ENCODE data around the gene MBD2. TPM values are rescaled to one million over a fixed set of nuclear protein-coding genes. Genes with fewer than 3 reads are reported as not detected.
A peak's percentile ranks its signal among the peaks of the same experiment; 100 is the strongest.
"Not testable (repeated sequence)": the region's sequence is repeated elsewhere in the genome, so short reads cannot be mapped to it uniquely, and the experiment has no call there.

MBD2 gene, protein sequence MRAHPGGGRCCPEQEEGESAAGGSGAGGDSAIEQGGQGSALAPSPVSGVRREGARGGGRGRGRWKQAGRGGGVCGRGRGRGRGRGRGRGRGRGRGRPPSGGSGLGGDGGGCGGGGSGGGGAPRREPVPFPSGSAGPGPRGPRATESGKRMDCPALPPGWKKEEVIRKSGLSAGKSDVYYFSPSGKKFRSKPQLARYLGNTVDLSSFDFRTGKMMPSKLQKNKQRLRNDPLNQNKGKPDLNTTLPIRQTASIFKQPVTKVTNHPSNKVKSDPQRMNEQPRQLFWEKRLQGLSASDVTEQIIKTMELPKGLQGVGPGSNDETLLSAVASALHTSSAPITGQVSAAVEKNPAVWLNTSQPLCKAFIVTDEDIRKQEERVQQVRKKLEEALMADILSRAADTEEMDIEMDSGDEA
- total RNA-seq (10 to 100 TPM; 48.8 to 68.2 (median 60.7) TPM), polyA plus RNA-seq (27.3 TPM)
- long read RNA-seq, donor 1, full-length matches to known transcripts, result 142 of 157 reads
- long read RNA-seq, donor 1, partial matches to known transcripts, result 0 of 157 reads
- long read RNA-seq, donor 1, other reads (novel, unspliced or antisense), result 15 of 157 reads
- long read RNA-seq, donor 2, full-length matches to known transcripts, result 58 of 64 reads
- long read RNA-seq, donor 2, partial matches to known transcripts, result 0 of 64 reads
- long read RNA-seq, donor 2, other reads (novel, unspliced or antisense), result 6 of 64 reads
- long read RNA-seq, donor 3, full-length matches to known transcripts, result 2 of 3 reads
- long read RNA-seq, donor 3, partial matches to known transcripts, result 0 of 3 reads
- long read RNA-seq, donor 3, other reads (novel, unspliced or antisense), result 1 of 3 reads
- long read RNA-seq, donor 4, full-length matches to known transcripts, result 71 of 77 reads
- long read RNA-seq, donor 4, partial matches to known transcripts, result 0 of 77 reads
- long read RNA-seq, donor 4, other reads (novel, unspliced or antisense), result 6 of 77 reads

- Histone ChIP-seq H3K9me3 (ENCODE audit: control insufficient read depth, low read length) (no peaks in the 10 kb centered on the region), H3K27me3 (ENCODE audit: control insufficient read depth, insufficient read depth) (no peaks in the 10 kb centered on the region), H3K4me3 (ENCODE audit: low read length) (peak within 1 kb of the TSS; percentile 97), H3K27ac (ENCODE audit: low read length) (peak within 1 kb of the TSS; percentile 76), H3K4me1 (ENCODE audit: control insufficient read depth, insufficient read depth, low read length) (no peaks in the 10 kb centered on the region)
- intact Hi-C loops (cut with DNase I), result loop anchor here in 3 of 4 donors (5.0 kb wide), 2 partner anchors 43 to 48 kb away; partner anchors contain the start of gene POLI (in 2 of the 3)
- peak; percentile 100 for ATAC-seq
- DNase-seq, result peak; percentile 97 to 99 (median 98)
- WGBS, result under 1% methylated on average over 66 of the region's 66 CpGs
Measured at GRCh38 chr18:54224379-54225014, at the start of gene MBD2. MBD2 (minus strand) TSS chr18:54224669; CDS start chr18:54224559, 110 bp downstream.

- Histone ChIP-seq H3K27me3 (ENCODE audit: control insufficient read depth, insufficient read depth) (no peaks in the 10 kb centered on the region), H3K4me3 (ENCODE audit: low read length) (peak overlapping the region; percentile 69), H3K9me3 (ENCODE audit: control insufficient read depth, low read length) (no peaks in the 10 kb centered on the region), H3K4me1 (ENCODE audit: control insufficient read depth, insufficient read depth, low read length) (peaks cover 1% of the 10 kb centered on the region), H3K27ac (ENCODE audit: low read length) (peak overlapping the region; percentile 88)
- intact Hi-C loops (cut with DNase I), result loop anchor here in 3 of 4 donors (5.0 to 10.0 kb wide), 3 partner anchors 43 to 105 kb away; partner anchors contain the start of gene MBD2 (in 2 of the 3)
- DNase-seq (peak in 2 of 3 donors; percentile 65 to 80), ATAC-seq (peak; percentile 60 to 74)
- WGBS, result 10% methylated on average over 27 of the region's 27 CpGs
Measured at GRCh38 chr18:54269893-54270844, 45.7 kb upstream of the MBD2 start.

- DNase-seq (no peak), ATAC-seq (no peak)
- H3K4me3 ChIP-seq (ENCODE audit: low read length), result peak overlapping the region; percentile 69
- no peaks in the 10 kb centered on the region for H3K9me3 ChIP-seq (ENCODE audit: control insufficient read depth, low read length)
- intact Hi-C loops (cut with DNase I), result loop anchor here in 2 of 4 donors (5.0 kb wide), 2 partner anchors 41 to 46 kb away; partner anchors contain the start of gene MBD2 (in 1 of the 2)
- no peaks in the 10 kb centered on the region for H3K27me3 ChIP-seq (ENCODE audit: control insufficient read depth, insufficient read depth)
- no peaks in the 10 kb centered on the region for H3K4me1 ChIP-seq (ENCODE audit: control insufficient read depth, insufficient read depth, low read length)
- WGBS, result 55% methylated on average over 6 of the region's 6 CpGs
- peak overlapping the region; percentile 88 for H3K27ac ChIP-seq (ENCODE audit: low read length)
Measured at GRCh38 chr18:54268751-54269150, 44.3 kb upstream of the MBD2 start.

DNA sequence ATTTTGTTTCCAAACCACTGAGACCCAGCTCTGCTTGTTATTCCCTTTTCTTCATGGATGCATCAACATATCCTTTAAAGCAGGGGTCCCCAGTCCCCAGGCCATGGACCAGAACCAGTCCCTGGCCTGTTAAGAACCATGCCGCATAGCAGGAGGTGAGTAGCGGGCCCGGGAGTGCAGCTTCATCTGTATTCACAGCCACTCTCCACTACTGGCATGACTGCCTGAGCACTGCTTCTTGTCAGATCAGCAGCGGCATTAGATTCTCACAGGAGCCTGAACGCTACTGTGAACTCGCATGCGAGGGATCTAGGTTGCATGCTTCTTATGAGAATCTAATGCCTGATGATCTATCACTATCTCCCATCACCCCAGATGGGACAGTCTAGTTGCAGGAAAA is 43.2 kb upstream of the MBD2 start:
- intact Hi-C loops (cut with DNase I), result loop anchor here in 2 of 4 donors (5.0 kb wide), 2 partner anchors 40 to 45 kb away; partner anchors contain the start of gene MBD2 (in 1 of the 2)
- 85% methylated on average over 7 of the region's 7 CpGs for WGBS
- H3K9me3 ChIP-seq (ENCODE audit: control insufficient read depth, low read length), result no peaks in the 10 kb centered on the region
- ATAC-seq, result no peak
- H3K27me3 ChIP-seq (ENCODE audit: control insufficient read depth, insufficient read depth), result no peaks in the 10 kb centered on the region
- H3K27ac ChIP-seq (ENCODE audit: low read length), result no peak overlapping the region
- no peaks in the 10 kb centered on the region for H3K4me1 ChIP-seq (ENCODE audit: control insufficient read depth, insufficient read depth, low read length)
- DNase-seq, result no peak
- no peak overlapping the region for H3K4me3 ChIP-seq (ENCODE audit: low read length)

GRCh38 chr18:54263904-54264336 is 39.5 kb upstream of the MBD2 start:
- Histone ChIP-seq H3K27ac (ENCODE audit: low read length) (no peak overlapping the region), H3K4me3 (ENCODE audit: low read length) (no peak overlapping the region), H3K27me3 (ENCODE audit: control insufficient read depth, insufficient read depth) (no peaks in the 10 kb centered on the region), H3K4me1 (ENCODE audit: control insufficient read depth, insufficient read depth, low read length) (no peaks in the 10 kb centered on the region), H3K9me3 (ENCODE audit: control insufficient read depth, low read length) (no peaks in the 10 kb centered on the region)
- intact Hi-C loops (cut with DNase I), result no loop called here
- DNase-seq (no peak), ATAC-seq (no peak)
- WGBS, result 87% methylated on average over 1 of the region's 1 CpG

DNA sequence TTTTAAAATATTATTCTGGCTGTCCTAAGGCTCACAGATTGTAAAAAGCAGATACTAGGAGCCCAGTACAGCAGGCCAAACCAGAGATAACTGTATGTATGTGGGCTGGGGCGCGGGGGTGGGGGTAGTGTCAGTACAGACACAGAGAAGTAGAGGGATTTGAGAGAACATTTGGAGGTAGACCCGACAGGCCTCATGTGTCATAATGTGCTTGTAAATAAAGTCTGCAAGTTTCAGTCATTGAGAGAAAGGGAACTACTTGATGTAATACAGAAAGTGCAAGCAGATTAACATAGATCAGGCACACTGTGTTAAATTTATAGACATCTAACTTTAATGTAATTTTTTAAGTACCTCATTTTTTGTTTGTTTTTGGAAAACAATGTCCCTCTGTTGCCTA is 37.4 kb upstream of the MBD2 start:
- no peaks in the 10 kb centered on the region for H3K4me1 ChIP-seq (ENCODE audit: control insufficient read depth, insufficient read depth, low read length)
- no peaks in the 10 kb centered on the region for H3K9me3 ChIP-seq (ENCODE audit: control insufficient read depth, low read length)
- no peak overlapping the region for H3K4me3 ChIP-seq (ENCODE audit: low read length)
- no peak overlapping the region for H3K27ac ChIP-seq (ENCODE audit: low read length)
- intact Hi-C loops (cut with DNase I), result no loop called here
- no peaks in the 10 kb centered on the region for H3K27me3 ChIP-seq (ENCODE audit: control insufficient read depth, insufficient read depth)
- 58% methylated on average over 3 of the region's 3 CpGs for WGBS
- DNase-seq (no peak), ATAC-seq (peak; percentile 47 to 58)

DNA sequence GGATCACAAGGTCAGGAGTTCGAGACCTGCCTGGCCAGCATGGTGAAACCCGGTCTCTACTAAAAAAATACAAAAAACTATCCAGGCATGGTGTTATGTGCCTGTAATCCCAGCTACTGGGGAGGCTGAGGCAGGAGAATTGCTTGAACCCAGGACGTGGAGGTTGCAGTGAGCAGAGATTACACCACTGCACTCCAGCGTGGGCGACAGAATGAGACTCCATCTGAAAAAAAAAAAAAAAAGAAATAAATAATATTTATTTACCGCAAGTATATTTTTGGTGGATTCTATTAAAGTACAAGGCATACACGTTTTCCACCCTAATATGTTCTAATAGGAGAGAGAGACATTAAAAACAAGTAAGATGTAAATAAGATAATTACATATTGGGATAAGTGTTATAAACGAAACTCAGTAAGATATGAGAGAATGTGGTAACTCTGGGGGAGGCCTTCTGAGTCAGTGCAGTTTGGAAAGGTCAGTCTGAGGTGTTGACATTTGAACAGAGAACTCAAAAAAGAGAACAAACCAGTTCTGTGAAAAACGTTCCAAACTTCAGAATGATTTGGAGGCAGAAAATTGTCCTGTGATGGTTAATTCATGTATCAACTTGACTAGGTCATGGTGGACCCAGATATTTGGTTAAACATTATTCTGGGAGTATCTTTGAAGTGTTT is 36.1 kb upstream of the MBD2 start:
- H3K27ac ChIP-seq (ENCODE audit: low read length), result peak overlapping the region; percentile 72
- intact Hi-C loops (cut with DNase I), result no loop called here
- peak; percentile 73 to 85 for ATAC-seq

DNA sequence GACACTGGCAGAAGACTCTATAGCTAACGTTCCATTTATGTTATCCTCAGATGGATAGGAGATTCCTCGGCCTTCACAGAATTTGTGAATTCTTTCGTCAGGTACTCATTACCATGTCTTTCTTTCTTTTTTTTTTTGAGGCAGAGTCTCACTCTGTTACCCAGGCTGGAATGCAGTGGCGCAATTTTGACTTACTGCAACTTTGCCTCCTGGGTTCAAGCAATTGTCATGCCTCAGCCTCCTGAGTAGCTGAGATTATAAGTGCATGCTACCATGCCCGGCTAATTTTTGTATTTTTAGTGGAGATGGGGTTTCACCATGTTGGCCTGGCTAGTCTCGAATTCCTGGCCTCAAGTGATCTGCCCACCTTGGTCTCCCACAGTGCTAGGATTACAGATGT is 33.3 kb upstream of the MBD2 start:
- 64% methylated on average over 6 of the region's 6 CpGs for WGBS
- H3K4me1 ChIP-seq (ENCODE audit: control insufficient read depth, insufficient read depth, low read length); DNase-seq; ATAC-seq; H3K9me3 ChIP-seq (ENCODE audit: control insufficient read depth, low read length); intact Hi-C loops (cut with DNase I); H3K27ac ChIP-seq (ENCODE audit: low read length); H3K27me3 ChIP-seq (ENCODE audit: control insufficient read depth, insufficient read depth); H3K4me3 ChIP-seq (ENCODE audit: low read length): not testable (repeated sequence)

More for the DNA sequence above, 36.1 kb upstream of the MBD2 start:
- WGBS, result 77% methylated on average over 9 of the region's 9 CpGs
- H3K27me3 ChIP-seq (ENCODE audit: control insufficient read depth, insufficient read depth), result no peaks in the 10 kb centered on the region
- no peaks in the 10 kb centered on the region for H3K4me1 ChIP-seq (ENCODE audit: control insufficient read depth, insufficient read depth, low read length)
- H3K4me3 ChIP-seq (ENCODE audit: low read length), result no peak overlapping the region
- DNase-seq, result no peak
- H3K9me3 ChIP-seq (ENCODE audit: control insufficient read depth, low read length), result no peaks in the 10 kb centered on the region

DNA sequence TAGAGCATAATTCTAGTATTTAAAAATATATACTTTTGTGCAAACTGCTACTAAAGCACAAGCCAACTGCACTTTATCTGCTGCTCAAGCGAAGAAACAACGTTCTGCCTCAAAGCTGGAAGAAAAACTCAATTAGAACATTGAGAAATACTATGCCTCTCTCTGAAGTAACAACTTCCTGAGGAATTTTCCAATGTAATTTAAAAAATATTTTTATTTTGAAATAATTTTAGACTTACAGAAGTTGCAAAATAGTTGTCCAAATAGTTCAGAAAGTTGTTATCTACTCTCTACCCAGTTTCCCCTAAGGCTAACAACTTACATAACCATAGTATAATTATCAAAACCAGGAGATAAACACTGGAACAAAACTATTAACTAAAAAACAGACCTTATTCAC is 32.5 kb upstream of the MBD2 start:
- 38% methylated on average over 2 of the region's 2 CpGs for WGBS
- Histone ChIP-seq H3K4me3 (ENCODE audit: low read length) (no peak overlapping the region), H3K9me3 (ENCODE audit: control insufficient read depth, low read length) (no peaks in the 10 kb centered on the region), H3K4me1 (ENCODE audit: control insufficient read depth, insufficient read depth, low read length) (no peaks in the 10 kb centered on the region), H3K27ac (ENCODE audit: low read length) (no peak overlapping the region), H3K27me3 (ENCODE audit: control insufficient read depth, insufficient read depth) (no peaks in the 10 kb centered on the region)
- peak; percentile 33 to 61 for ATAC-seq
- intact Hi-C loops (cut with DNase I), result no loop called here
- no peak for DNase-seq
